Rectal smooth muscle tissue (tissue), 1 donor: ENCODE data around the gene ZNF331.
"Not testable (repeated sequence)": the region's sequence is repeated elsewhere in the genome, so short reads cannot be mapped to it uniquely, and the experiment has no call there.

Experiments used
- H3K27ac ChIP-seq: one replicate; pipeline ENCODE4 v1.7.0; 2013; ENCODE audit warnings: low read depth, low read length, inconsistent platforms
- H3K27me3 ChIP-seq: one replicate; pipeline ENCODE4 v1.7.0; 2013; ENCODE audit warnings: low read length; ENCODE audit not compliant: control insufficient read depth, insufficient read depth
- H3K36me3 ChIP-seq: one replicate; pipeline ENCODE4 v1.7.0; 2013; ENCODE audit warnings: low read length; ENCODE audit not compliant: control insufficient read depth, insufficient read depth
- H3K4me1 ChIP-seq: one replicate; pipeline ENCODE4 v1.7.0; 2013; ENCODE audit warnings: low read length; ENCODE audit not compliant: control insufficient read depth, insufficient read depth
- H3K4me3 ChIP-seq: one replicate; pipeline ENCODE4 v1.7.0; 2013; ENCODE audit warnings: low read length
- H3K9ac ChIP-seq: one replicate; pipeline ENCODE4 v1.7.0; 2013; ENCODE audit warnings: low read length

Gene ZNF331

DNA sequence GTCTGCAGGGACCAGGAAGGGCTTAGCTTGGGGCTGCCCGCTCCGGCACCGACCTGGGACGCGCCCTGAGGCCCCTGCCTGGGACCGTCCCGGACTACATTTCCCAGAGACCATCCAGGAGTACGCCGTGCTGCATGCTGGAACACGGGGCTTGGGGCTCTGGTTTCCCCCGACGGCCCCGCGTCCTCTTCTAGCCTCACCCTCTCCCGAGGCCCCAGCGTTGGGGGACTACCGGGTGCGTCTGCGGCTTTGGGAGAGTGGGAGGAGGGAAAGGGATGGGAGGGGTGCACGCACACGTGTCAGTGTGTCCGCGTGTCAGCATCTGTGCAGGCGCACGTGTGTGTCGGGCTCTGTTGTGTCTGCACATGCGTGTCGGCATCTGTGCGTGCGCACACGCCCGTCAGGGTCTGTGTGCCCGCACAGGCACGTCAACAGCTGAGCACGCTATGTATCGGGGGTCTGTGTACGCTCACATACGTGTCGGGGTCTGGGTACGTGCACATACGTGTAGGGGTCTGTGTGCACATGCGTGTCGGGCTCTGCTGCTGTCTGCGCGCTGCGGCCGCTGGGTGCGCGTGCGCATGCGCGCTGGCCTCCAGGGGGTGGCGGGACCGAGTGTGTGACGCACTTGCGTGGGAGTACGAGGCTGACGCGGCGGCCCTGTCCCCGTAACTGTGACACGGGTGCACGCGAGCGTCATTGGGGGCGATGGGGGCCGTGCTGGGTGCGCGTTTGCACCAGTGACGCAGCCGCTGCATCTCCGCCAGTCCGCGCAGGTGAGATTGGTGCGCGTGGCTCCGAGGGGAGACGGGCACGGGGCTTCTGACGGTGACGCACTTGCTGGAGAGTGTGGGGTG lies at the start of gene ZNF331:
ZNF331 (plus strand) TSS at position 625 of the 857 bp plus-strand sequence. CDS start 31,232 bp downstream, outside the sequence.
- Histone ChIP-seq H3K27ac (peak within 1 kb of the TSS; percentile 81), H3K4me3 (peak within 1 kb of the TSS; percentile 79), H3K27me3 (no peaks in the 10 kb centered on the region), H3K36me3 (no peaks in the 10 kb centered on the region), H3K4me1 (no peaks in the 10 kb centered on the region), H3K9ac (peak within 1 kb of the TSS; percentile 75)

DNA sequence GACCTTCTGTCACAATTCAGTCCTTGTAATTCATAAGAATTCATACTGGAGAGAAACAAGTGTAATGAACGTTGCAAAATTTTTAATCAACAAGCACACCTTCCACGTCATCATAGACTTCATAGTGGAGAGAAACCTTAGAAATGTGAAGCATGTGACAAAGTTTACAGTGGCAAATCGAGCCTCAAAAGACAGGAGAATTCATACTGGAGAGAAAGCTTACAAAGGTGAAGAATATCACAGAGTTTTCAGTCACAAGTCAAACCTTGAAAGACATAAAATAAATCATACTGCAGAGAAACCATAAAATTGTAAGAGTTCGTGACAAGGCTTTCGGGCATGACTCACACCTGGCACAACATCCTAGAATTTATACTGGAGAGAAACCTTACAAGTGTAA lies 45.8 kb upstream of the ZNF331 start:
- no peak overlapping the region for H3K27ac ChIP-seq
- H3K9ac ChIP-seq = no peak overlapping the region
- H3K4me3 ChIP-seq = no peak overlapping the region
- no peaks in the 10 kb centered on the region for H3K27me3 ChIP-seq
- peaks cover 19% of the 10 kb centered on the region for H3K36me3 ChIP-seq
- H3K4me1 ChIP-seq = no peaks in the 10 kb centered on the region

DNA sequence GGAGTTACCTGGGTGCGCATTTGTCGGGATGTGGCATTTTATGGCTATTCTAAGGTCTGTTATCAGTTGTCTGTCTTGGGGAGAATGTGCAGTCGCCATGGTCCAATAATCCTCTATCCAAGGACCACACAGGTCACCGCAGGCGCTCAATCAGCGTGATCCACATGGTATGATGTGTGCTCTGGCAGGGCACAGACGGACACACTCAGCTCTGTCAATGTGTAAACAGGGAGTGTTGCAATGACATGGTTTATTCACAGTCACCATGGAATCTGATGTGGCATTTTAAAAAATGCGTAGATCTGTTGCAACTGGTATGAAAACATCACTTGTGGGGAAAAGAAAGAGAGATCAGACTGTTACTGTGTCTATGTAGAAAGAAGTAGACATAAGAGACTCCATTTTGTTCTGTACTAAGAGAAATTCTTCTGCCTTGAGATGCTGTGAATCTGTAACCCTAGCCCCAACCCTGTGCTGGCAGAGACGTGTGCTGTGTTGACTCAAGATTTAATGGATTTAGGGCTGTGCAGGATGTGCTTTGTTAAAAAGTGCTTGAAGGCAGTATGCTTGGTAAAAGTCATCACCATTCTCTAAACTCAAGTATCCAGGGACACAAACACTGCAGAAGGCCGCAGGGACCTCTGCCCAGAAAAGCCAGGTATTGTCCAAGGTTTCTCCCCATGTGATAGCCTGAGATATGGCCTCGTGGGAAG lies 40.5 kb upstream of the ZNF331 start:
- not testable (repeated sequence) for H3K9ac ChIP-seq, H3K4me3 ChIP-seq

DNA sequence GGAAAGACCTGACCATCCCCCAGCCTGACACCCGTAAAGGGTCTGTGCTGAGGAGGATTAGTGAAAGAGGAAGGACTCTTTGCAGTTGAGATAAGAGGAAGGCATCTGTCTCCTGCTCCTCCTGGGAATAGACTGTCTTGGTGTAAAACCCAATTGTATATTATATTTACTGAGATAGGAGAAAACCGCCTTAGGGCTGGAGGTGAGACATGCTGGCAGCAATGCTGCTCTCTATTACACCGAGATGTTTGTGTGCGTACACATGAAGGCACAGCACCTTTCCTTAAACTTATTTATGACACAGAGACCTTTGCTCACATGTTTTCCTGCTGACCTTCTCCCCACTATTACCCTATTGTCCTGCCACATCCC lies 39.9 kb upstream of the ZNF331 start:
- not testable (repeated sequence) for H3K9ac ChIP-seq, H3K27ac ChIP-seq, H3K36me3 ChIP-seq, H3K4me1 ChIP-seq, H3K4me3 ChIP-seq, H3K27me3 ChIP-seq

More for the DNA sequence above, 40.5 kb upstream of the ZNF331 start:
- H3K36me3 ChIP-seq, H3K27ac ChIP-seq, H3K4me1 ChIP-seq, H3K27me3 ChIP-seq: not testable (repeated sequence)

DNA sequence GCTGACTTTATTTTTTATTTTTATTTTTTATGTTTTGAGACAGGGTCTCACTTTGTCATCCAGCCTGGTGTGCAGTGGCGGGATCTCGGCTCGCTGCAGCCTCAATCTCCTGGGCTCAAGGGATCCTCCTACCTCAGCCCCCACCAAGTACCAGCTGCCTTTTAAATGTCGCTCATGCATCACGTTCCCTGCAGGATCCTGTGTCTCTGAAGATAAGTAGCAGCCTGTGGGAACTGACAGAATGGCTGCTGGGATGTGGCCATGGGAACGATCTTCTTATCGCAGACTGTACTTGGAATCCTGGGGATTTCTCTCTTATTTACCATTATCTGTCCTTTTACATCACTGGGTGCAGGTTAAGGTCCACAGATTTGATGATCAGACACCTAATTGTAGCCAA lies 34.8 kb upstream of the ZNF331 start:
- H3K27ac ChIP-seq, H3K4me3 ChIP-seq, H3K4me1 ChIP-seq, H3K36me3 ChIP-seq, H3K9ac ChIP-seq, H3K27me3 ChIP-seq: not testable (repeated sequence)

DNA sequence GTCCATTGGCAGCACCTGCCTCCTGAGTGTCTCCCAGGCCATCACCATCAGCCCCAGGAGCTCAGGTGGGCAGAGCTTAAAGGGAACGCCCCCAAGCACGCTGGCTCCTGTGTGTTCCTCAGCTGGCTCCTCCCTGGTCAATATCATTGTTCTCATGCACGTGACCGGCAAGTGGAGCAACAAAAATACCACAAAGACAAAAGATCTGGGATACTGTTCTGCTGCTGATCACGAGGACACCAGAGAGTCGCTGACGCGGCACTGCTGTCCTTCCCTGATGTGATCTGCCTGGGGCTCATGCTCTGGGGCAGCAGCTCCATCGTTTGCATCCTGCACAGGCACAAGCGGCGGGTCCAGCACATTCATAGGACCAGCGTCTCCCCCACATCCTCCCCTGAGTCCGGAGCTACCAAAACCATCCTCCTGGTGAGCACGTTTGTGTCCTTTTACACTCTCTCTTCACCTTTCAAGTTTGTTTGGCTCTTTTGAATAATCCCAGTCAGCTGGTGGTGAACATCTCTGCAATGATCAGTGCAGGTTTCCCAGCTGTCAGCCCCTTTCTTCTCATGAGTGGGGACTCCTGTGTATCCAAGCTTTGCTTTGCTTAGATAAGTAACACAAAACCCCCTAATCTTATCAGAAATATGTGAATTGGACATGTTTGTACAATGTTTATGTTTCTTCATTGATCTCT lies 34.1 kb upstream of the ZNF331 start:
- not testable (repeated sequence) for H3K9ac ChIP-seq, H3K36me3 ChIP-seq, H3K27ac ChIP-seq, H3K4me1 ChIP-seq, H3K27me3 ChIP-seq, H3K4me3 ChIP-seq

DNA sequence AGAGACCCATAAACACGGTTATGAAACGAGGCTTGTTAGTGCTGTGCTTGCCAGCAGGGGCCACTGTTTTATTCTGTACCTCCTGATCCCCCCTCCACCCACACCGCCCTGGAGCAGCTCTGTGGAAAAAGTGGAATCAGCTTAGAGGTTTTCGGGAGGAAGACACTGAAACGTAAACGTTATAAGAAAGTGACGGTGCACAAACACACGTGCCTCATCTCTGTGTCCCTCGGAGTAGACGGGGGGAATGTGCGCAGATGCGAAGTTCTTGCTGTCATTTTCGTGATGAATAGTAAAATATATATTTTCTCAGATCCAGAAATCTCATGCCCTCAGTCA lies 33.6 kb upstream of the ZNF331 start:
- not testable (repeated sequence) for H3K4me1 ChIP-seq, H3K27me3 ChIP-seq, H3K36me3 ChIP-seq, H3K9ac ChIP-seq
- H3K27ac ChIP-seq = peak overlapping the region; percentile 7
- H3K4me3 ChIP-seq = peak overlapping the region; percentile 36

DNA sequence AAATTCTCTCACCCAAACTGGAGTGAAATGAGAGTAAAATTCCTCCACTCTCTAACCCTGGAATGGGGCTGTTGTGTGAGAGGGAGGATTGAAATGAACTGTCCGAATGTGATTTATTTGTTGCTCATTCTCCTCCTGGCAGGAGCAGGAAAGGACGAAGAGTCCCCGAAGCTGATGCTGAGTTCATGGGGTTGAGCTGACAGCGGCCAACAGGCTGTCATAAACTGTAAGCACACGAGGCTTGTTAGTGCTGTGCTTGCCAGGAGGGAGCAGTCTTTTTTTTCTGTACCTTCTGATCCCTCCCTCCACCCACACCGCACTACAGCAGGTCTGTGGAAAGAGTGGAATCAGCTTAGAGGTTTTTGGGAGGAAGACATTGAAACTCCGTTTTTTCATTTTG lies 33.1 kb upstream of the ZNF331 start:
- H3K27me3 ChIP-seq = no peaks in the 10 kb centered on the region
- H3K4me3 ChIP-seq = peak overlapping the region; percentile 36
- peaks cover 5% of the 10 kb centered on the region for H3K4me1 ChIP-seq
- H3K36me3 ChIP-seq = no peaks in the 10 kb centered on the region
- H3K9ac ChIP-seq = no peak overlapping the region
- H3K27ac ChIP-seq = no peak overlapping the region

DNA sequence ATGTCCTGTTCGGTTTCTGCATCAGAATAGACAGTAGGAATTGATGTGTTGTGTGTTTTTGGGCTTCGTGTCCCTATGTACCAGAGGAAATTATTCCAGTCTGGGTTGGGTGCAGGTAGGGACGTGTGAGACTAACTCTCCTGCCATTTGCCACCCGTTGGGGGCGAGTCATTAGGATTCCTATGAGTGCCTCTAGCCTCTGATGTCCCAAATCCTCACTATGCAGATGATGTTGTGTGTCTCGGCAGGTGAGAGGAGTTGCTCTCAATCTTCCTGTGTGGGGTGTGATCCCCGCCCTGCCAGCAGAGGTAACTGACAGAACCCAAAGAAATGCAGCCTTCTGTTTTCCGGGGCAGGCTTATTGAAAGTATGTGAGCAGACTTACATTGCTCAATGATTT lies 31.2 kb upstream of the ZNF331 start:
- H3K4me3 ChIP-seq = no peak overlapping the region
- no peaks in the 10 kb centered on the region for H3K27me3 ChIP-seq
- H3K4me1 ChIP-seq = peaks cover 5% of the 10 kb centered on the region
- H3K36me3 ChIP-seq = no peaks in the 10 kb centered on the region
- no peak overlapping the region for H3K9ac ChIP-seq
- H3K27ac ChIP-seq = no peak overlapping the region

DNA sequence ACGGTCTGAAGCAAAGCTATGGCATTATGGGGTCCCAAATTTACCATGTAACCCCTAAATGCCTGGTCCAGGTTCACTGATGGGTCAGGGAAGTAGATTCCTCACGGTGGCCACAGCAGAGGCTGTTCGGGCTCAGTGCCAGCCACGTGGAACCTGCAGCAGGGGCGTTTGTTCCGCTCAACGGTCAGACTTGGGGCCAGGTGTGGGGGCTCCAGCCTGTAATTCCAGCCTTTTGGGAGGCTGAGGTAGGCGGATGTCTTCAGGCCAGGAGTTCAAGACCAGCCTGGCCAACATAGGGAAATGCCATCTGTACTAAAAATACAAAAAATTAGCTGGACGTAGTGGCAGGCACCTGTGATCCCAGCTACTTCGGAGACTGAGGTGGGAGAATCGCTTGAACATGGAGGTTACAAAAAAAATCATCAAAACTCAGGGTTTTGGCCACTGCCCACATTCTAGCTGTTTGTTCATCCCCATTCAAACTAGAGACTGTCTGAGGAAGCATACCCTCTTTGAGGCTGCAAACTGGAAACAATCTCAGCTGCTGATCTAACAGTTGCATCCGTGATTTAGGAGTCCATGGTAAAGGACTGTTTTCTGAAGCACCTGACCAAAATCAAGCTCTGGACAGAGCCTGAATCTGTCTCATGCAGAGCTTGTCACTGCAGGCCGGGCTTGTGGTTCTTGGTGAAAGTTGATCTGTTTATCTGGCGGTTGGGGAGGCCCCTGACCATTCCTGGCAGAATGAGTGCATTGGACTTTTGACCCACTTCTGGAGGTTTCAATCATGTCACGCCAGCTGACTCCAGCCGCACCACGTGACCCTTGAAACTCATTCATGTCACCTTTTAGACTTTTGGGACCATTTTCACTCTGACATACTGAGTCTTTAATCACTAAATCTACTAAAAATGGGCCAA lies 30.2 kb upstream of the ZNF331 start:
- Histone ChIP-seq H3K9ac (no peak overlapping the region), H3K36me3 (no peaks in the 10 kb centered on the region), H3K4me1 (peaks cover 5% of the 10 kb centered on the region), H3K4me3 (no peak overlapping the region), H3K27ac (no peak overlapping the region), H3K27me3 (no peaks in the 10 kb centered on the region)

DNA sequence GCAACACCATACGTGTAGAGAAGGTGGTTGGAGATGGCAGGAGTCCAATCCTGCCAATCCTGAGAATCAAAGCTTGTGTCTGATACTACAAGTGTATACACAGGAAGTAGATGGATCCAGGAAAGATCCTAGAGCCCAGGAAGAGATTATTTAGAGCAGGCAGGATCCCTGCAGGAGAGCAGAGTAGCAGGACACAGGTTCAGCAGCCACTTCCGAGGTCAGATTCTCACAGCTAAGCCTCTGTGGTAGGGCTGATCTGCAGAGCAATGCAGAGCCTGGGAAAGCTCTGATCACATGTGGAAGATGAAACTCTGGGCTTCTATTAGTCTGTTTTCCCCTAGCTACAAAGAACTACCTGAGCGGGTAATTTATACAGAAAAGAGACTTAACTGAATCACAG lies 28.5 kb upstream of the ZNF331 start:
- no peaks in the 10 kb centered on the region for H3K27me3 ChIP-seq
- H3K27ac ChIP-seq = no peak overlapping the region
- H3K4me1 ChIP-seq = peaks cover 4% of the 10 kb centered on the region
- H3K4me3 ChIP-seq = no peak overlapping the region
- no peak overlapping the region for H3K9ac ChIP-seq
- H3K36me3 ChIP-seq = no peaks in the 10 kb centered on the region

DNA sequence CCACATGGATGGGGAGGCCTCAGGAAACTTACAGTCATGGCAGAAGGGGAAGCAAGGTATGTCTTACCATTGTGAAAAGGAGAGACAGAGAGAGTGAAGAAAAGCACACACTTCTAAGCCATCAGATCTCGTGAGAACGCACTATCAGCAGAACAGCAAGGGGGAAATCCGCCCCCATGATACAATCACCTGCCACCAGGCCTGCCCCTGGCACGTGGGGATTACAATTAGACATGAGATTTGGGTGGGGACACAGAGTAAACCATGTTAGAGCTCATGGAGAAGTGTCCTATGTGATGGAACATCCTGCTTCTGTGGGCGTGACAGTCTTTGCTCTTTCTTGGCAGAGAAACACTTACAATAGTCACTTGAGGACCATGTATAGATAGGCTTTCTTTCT lies 28.1 kb upstream of the ZNF331 start:
- peaks cover under 1% of the 10 kb centered on the region for H3K4me1 ChIP-seq
- H3K9ac ChIP-seq = no peak overlapping the region
- no peak overlapping the region for H3K27ac ChIP-seq
- no peaks in the 10 kb centered on the region for H3K36me3 ChIP-seq
- no peaks in the 10 kb centered on the region for H3K27me3 ChIP-seq
- no peak overlapping the region for H3K4me3 ChIP-seq
